Thyroid gland (tissue), 4 donors: ENCODE results near the gene IFT88.

ENCODE experiments used
- CTCF ChIP-seq, 6 experiments: fragments of 200-600 bp in 3 of 6; fragments of 450-650 bp in 3 of 6; sonication (generic) in 3 of 6; IDR thresholded peaks; one replicate each; pipeline ENCODE4 v1.5.1; 2016 to 2019; ENCODE audit warnings: antibody characterized with exemption in 6 of 6, mild to moderate bottlenecking in 2 of 6, inconsistent platforms in 1 of 6, moderate library complexity in 1 of 6
- POLR2A ChIP-seq, 2 donors: fragments of 450-650 bp; IDR thresholded peaks; one replicate each; pipeline ENCODE4 v1.6.1; 2017; ENCODE audit warnings: antibody characterized with exemption in 2 of 2, mild to moderate bottlenecking in 2 of 2, moderate library complexity in 1 of 2

- TF ChIP-seq CTCF (IDR thresholded peaks at IDR 0.05) (no peak), POLR2A (IDR thresholded peaks at IDR 0.05) (no peak)
Observed at GRCh38 chr13:20679879-20680278, 112.9 kb downstream of the IFT88 start.
